Measurements from ENCODE around the gene TUBGCP3. TPM values are rescaled to one million over a fixed set of nuclear protein-coding genes. Genes with fewer than 3 reads are reported as not detected.
A peak's percentile ranks its signal among the peaks of the same experiment; 100 is the strongest.
"Not testable (repeated sequence)": the region's sequence is repeated elsewhere in the genome, so short reads cannot be mapped to it uniquely, and the experiment has no call there.

TUBGCP3 gene
- total RNA-seq, 1 donor, result 17.0 TPM

DNA sequence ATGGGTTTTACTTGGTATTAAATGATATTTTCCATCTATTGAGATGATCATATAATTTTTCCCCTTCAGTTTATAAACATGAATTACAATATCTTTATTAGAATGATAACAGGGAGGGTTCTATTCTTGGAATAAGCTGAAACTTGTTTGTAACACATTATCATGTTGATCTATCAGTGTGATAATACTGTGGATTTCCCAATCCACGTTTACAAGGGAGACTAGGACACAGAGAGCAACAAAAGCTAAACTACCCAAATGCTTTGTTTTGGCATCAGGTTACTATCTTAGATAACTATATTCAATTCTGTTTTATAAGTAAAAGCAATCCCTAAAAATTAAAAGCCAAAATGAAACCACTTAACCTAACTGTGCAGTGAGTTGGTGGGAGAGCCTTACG, 92.5 kb downstream of the TUBGCP3 start:
- Histone ChIP-seq H3K9me3 (ENCODE audit: low read depth, low read length) (no peaks in the 10 kb centered on the region), H4K20me1 (ENCODE audit: insufficient read depth, low read length) (no peaks in the 10 kb centered on the region), H2AFZ (ENCODE audit: low read length) (no peak overlapping the region), H3K4me2 (ENCODE audit: insufficient read depth, low read length) (no peak overlapping the region), H3K27ac (ENCODE audit: low read depth, low read length) (no peak overlapping the region), H3K27me3 (ENCODE audit: insufficient read depth, low read length) (no peaks in the 10 kb centered on the region), H3K4me3 (ENCODE audit: insufficient read depth, low read length) (no peak overlapping the region), H3K36me3 (ENCODE audit: insufficient read depth, low read length) (peaks cover 18% of the 10 kb centered on the region), H3K79me2 (ENCODE audit: insufficient read depth, low read length) (no peaks in the 10 kb centered on the region), H3K4me1 (ENCODE audit: insufficient read depth, low read length) (no peaks in the 10 kb centered on the region)
- DNase-seq (ENCODE audit: insufficient read length, low spot score, missing footprints), result peak; percentile 45
- no peak for TF ChIP-seq CTCF (IDR thresholded peaks at IDR 0.05; ENCODE audit: extremely low read depth, low read depth, low read length)

- H3K9me3 ChIP-seq (ENCODE audit: low read depth, low read length), result no peaks in the 10 kb centered on the region
- DNase-seq (ENCODE audit: insufficient read length, low spot score, missing footprints), result no peak
- H4K20me1 ChIP-seq (ENCODE audit: insufficient read depth, low read length), result no peaks in the 10 kb centered on the region
- no peak overlapping the region for H3K4me2 ChIP-seq (ENCODE audit: insufficient read depth, low read length)
- H3K27ac ChIP-seq (ENCODE audit: low read depth, low read length), result no peak overlapping the region
- no peaks in the 10 kb centered on the region for H3K27me3 ChIP-seq (ENCODE audit: insufficient read depth, low read length)
- H3K4me3 ChIP-seq (ENCODE audit: insufficient read depth, low read length), result no peak overlapping the region
- H3K79me2 ChIP-seq (ENCODE audit: insufficient read depth, low read length), result no peaks in the 10 kb centered on the region
- H3K36me3 ChIP-seq (ENCODE audit: insufficient read depth, low read length), result no peaks in the 10 kb centered on the region
- no peak overlapping the region for H2AFZ ChIP-seq (ENCODE audit: low read length)
- H3K4me1 ChIP-seq (ENCODE audit: insufficient read depth, low read length), result no peaks in the 10 kb centered on the region
- TF ChIP-seq CTCF (IDR thresholded peaks at IDR 0.05; ENCODE audit: extremely low read depth, low read depth, low read length), result no peak
Measured at GRCh38 chr13:112489199-112489598, 98.8 kb downstream of the TUBGCP3 start.

GRCh38 chr13:112488343-112489050, 99.5 kb downstream of the TUBGCP3 start:
- H3K36me3 ChIP-seq (ENCODE audit: insufficient read depth, low read length); H2AFZ ChIP-seq (ENCODE audit: low read length); H3K4me2 ChIP-seq (ENCODE audit: insufficient read depth, low read length); DNase-seq (ENCODE audit: insufficient read length, low spot score, missing footprints); H3K79me2 ChIP-seq (ENCODE audit: insufficient read depth, low read length); H3K9me3 ChIP-seq (ENCODE audit: low read depth, low read length); H3K4me3 ChIP-seq (ENCODE audit: insufficient read depth, low read length); H3K4me1 ChIP-seq (ENCODE audit: insufficient read depth, low read length); H4K20me1 ChIP-seq (ENCODE audit: insufficient read depth, low read length); H3K27ac ChIP-seq (ENCODE audit: low read depth, low read length); H3K27me3 ChIP-seq (ENCODE audit: insufficient read depth, low read length): not testable (repeated sequence)

DNA sequence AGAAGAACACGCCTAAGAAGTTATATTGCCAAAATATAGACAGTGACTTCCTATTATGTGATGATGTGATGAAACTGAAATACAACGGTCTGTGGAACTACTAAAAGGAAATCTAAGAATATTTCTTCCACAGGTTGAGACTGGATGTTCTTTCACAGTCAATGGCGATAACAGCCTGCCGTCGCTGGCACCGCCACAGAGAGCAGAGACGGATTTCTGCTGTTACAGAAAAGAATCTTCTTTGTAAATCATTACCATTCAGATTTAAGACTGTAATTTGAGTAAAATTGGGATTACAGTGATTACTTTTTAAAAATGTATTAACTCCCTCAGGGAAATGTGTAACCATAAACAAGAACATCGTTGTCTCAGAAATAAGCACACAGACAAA, 100.8 kb downstream of the TUBGCP3 start:
- no peaks in the 10 kb centered on the region for H3K4me1 ChIP-seq (ENCODE audit: insufficient read depth, low read length)
- H3K4me2 ChIP-seq (ENCODE audit: insufficient read depth, low read length), result no peak overlapping the region
- no peaks in the 10 kb centered on the region for H3K79me2 ChIP-seq (ENCODE audit: insufficient read depth, low read length)
- H3K9me3 ChIP-seq (ENCODE audit: low read depth, low read length), result no peaks in the 10 kb centered on the region
- H3K36me3 ChIP-seq (ENCODE audit: insufficient read depth, low read length), result no peaks in the 10 kb centered on the region
- DNase-seq (ENCODE audit: insufficient read length, low spot score, missing footprints), result no peak
- H3K4me3 ChIP-seq (ENCODE audit: insufficient read depth, low read length), result no peak overlapping the region
- H3K27ac ChIP-seq (ENCODE audit: low read depth, low read length), result no peak overlapping the region
- no peaks in the 10 kb centered on the region for H4K20me1 ChIP-seq (ENCODE audit: insufficient read depth, low read length)
- no peak for TF ChIP-seq CTCF (IDR thresholded peaks at IDR 0.05; ENCODE audit: extremely low read depth, low read depth, low read length)
- H2AFZ ChIP-seq (ENCODE audit: low read length), result no peak overlapping the region
- H3K27me3 ChIP-seq (ENCODE audit: insufficient read depth, low read length), result no peaks in the 10 kb centered on the region

Measured in osteoblast (primary cell).